Left ventricle myocardium inferior (tissue), 1 donor: ENCODE results near the gene TERB1. TPM values are rescaled to one million over a fixed set of nuclear protein-coding genes. Genes with fewer than 3 reads are reported as not detected.

Source experiments
- DNase-seq: peaks from one replicate; pipeline ENCODE4 v3.0.0-alpha.2; 2020
- H3K27ac ChIP-seq: fragments of 200-600 bp; replicated peaks from 2 replicates; pipeline ENCODE4 v1.8.0; 2021
- H3K27me3 ChIP-seq: fragments of 200-600 bp; 2 replicates; pipeline ENCODE4 v1.8.0; 2021; ENCODE audit warnings: low read depth
- H3K36me3 ChIP-seq: fragments of 200-600 bp; 2 replicates; pipeline ENCODE4 v1.8.0; 2021
- H3K4me1 ChIP-seq: fragments of 200-600 bp; 2 replicates; pipeline ENCODE4 v1.8.0; 2021
- H3K4me3 ChIP-seq: fragments of 200-600 bp; 2 replicates; pipeline ENCODE4 v1.8.0; 2021; ENCODE audit warnings: mild to moderate bottlenecking, moderate library complexity
- H3K9me3 ChIP-seq: fragments of 200-600 bp; replicated peaks from 2 replicates; pipeline ENCODE4 v1.8.0; 2021
- intact Hi-C: fragments of 100-400 bp; cut with micrococcal nuclease; formaldehyde crosslinking; loops from one replicate; pipeline ENCODE4 v1.11.0; 2022
- total RNA-seq: library from RNA; stranded (reverse); fragmentation: NEBNext Ultra II Directional; extraction: Animal tissue kit (Norgen Biotek cat#: 25700); gene quantifications from one replicate; pipeline ENCODE4 v1.2.1, GENCODE V29; 2021
- TF ChIP-seq, protein P1 (sequence below): fragments of 200-600 bp; IDR thresholded peaks from 2 replicates; pipeline ENCODE4 v1.8.0; 2021; ENCODE audit warnings: antibody characterized with exemption, mild to moderate bottlenecking, borderline replicate concordance
- donor health status: DM: no; HTN: yes; CAD: no; lungs with severe emphysema.

The TERB1 gene
- total RNA-seq, 1 donor from 2014 or later: not detected

DNA sequence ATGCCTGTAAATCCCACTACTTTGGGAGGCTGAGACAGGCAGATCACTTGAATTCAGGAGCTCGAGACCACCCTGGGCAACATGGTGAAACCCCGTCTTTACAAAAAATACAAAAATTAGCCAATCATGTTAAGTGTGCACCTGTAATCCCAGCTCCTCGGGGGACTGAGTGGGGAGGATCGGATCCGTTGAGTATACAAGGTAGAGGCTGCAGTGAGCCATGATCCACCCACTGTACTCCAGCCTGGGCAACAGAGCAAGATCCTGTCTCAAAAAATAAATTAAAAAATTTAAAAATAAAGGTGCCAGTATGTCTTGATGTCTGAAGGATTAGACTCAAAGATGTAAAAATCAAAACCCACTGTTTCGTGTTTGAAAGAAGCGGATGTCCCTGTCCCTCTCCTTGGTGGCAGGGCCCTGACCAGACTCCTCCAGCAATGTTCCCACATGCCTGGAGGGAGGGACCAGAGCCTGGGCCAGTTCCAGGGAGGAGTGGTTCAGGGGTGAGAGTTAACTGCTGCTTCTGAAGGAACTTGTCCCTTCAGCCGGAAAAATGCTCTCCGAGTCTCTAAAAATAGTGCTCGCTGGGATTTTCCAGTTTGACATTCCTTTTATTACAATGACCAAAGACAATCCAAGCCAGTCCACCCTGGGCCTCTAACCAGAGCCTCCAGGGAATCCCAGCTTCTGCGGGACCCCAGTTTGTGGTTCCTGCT lies 95.4 kb downstream of the TERB1 start:
- H3K36me3 ChIP-seq: no peaks in the 10 kb centered on the region
- peak overlapping the region; percentile 77 for H3K27ac ChIP-seq
- peak overlapping the region; percentile 31 for H3K4me3 ChIP-seq
- peaks cover 28% of the 10 kb centered on the region for H3K4me1 ChIP-seq
- intact Hi-C loops: no loop called here
- no peaks in the 10 kb centered on the region for H3K9me3 ChIP-seq
- peak; percentile 72 for DNase-seq
- TF ChIP-seq, protein P1, sequence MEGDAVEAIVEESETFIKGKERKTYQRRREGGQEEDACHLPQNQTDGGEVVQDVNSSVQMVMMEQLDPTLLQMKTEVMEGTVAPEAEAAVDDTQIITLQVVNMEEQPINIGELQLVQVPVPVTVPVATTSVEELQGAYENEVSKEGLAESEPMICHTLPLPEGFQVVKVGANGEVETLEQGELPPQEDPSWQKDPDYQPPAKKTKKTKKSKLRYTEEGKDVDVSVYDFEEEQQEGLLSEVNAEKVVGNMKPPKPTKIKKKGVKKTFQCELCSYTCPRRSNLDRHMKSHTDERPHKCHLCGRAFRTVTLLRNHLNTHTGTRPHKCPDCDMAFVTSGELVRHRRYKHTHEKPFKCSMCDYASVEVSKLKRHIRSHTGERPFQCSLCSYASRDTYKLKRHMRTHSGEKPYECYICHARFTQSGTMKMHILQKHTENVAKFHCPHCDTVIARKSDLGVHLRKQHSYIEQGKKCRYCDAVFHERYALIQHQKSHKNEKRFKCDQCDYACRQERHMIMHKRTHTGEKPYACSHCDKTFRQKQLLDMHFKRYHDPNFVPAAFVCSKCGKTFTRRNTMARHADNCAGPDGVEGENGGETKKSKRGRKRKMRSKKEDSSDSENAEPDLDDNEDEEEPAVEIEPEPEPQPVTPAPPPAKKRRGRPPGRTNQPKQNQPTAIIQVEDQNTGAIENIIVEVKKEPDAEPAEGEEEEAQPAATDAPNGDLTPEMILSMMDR: no peak
- H3K27me3 ChIP-seq: no peaks in the 10 kb centered on the region

Other genes starting within 250 kb of the TERB1 start
- gene CKLF, start 249.0 kb downstream of the TERB1 start, total RNA-seq: 7.8 TPM
- 1.0 TPM for gene CMTM1, start 235.1 kb downstream of the TERB1 start, total RNA-seq
- gene CMTM2, start 222.1 kb downstream of the TERB1 start, total RNA-seq: not detected
- gene CMTM3, start 196.9 kb downstream of the TERB1 start, total RNA-seq: 8.3 TPM
- 11.3 TPM for gene CMTM4, start 104.8 kb downstream of the TERB1 start, total RNA-seq
- 82.9 TPM for gene DYNC1LI2, start 50.0 kb downstream of the TERB1 start, total RNA-seq
- 28.4 TPM for gene NAE1, start 29.4 kb upstream of the TERB1 start, total RNA-seq
- not detected for gene CA7, start 42.8 kb upstream of the TERB1 start, total RNA-seq
- 2.8 TPM for gene PDP2, start 78.9 kb upstream of the TERB1 start, total RNA-seq
- gene CDH16, start 117.3 kb upstream of the TERB1 start, total RNA-seq: not detected
- gene RRAD, start 124.0 kb upstream of the TERB1 start, total RNA-seq: 135 TPM
- gene CIAO2B, start 132.8 kb upstream of the TERB1 start, total RNA-seq: 127 TPM
- 88.5 TPM for gene CES2, start 133.9 kb upstream of the TERB1 start, total RNA-seq
- 1.0 TPM for gene CES3, start 159.7 kb upstream of the TERB1 start, total RNA-seq
- gene CES4A, start 187.0 kb upstream of the TERB1 start, total RNA-seq: 11.0 TPM
- gene CBFB, start 227.6 kb upstream of the TERB1 start, total RNA-seq: 25.2 TPM